Esophagus squamous epithelium (tissue), 5 donors: ENCODE measurements around the gene RALY. TPM values are rescaled to one million over a fixed set of nuclear protein-coding genes. Genes with fewer than 3 reads are reported as not detected.
A peak's percentile ranks its signal among the peaks of the same experiment; 100 is the strongest.

Experiments used
- DNase-seq: peaks from one replicate; lab custom pipeline; 2025; lab: John Stamatoyannopoulos, UW
- H3K27ac ChIP-seq, 4 donors: fragments of 200-600 bp; sonication (generic); one replicate each; pipeline ENCODE4 v1.5.1; 2016 to 2019; ENCODE audit warnings: mild to moderate bottlenecking in 1 of 4
- H3K27me3 ChIP-seq, 4 donors: fragments of 200-600 bp; sonication (generic); 1 replicate in 3 of 4; 2 replicates in 1 of 4; pipeline versions ENCODE4 v1.5.1 to v1.6.0; 2017 to 2021; ENCODE audit warnings: antibody characterized with exemption in 1 of 4
- H3K36me3 ChIP-seq, 3 donors: fragments of 200-600 bp; sonication (generic); one replicate each; pipeline ENCODE4 v1.5.1; 2016 to 2019
- H3K4me1 ChIP-seq, 3 donors: fragments of 200-600 bp; sonication (generic); one replicate each; pipeline ENCODE4 v1.5.1; 2017 to 2019
- H3K4me3 ChIP-seq, 4 donors: fragments of 200-600 bp; sonication (generic); 1 replicate in 3 of 4; 2 replicates in 1 of 4; pipeline ENCODE4 v1.5.1; 2016 to 2019; ENCODE audit warnings: mild to moderate bottlenecking in 2 of 4, moderate library complexity in 1 of 4
- H3K9me3 ChIP-seq, 3 donors: fragments of 200-600 bp; sonication (generic); one replicate each; pipeline ENCODE4 v1.5.1; 2016 to 2019
- POLR2A ChIP-seq, 4 donors: fragments of 450-650 bp; IDR thresholded peaks; one replicate each; pipeline ENCODE4 v1.6.1; 2017; ENCODE audit warnings: antibody characterized with exemption in 4 of 4, mild to moderate bottlenecking in 4 of 4, moderate library complexity in 3 of 4
- WGBS, 2 donors: methylation state at CpG; one replicate each; pipeline ENCODE4 v1.1.5; 2018; 5-methylcytosine and 5-hydroxymethylcytosine counted together
- intact Hi-C: fragments of 100-400 bp; cut with DNase I; formaldehyde crosslinking; loops from one replicate; pipeline ENCODE4 v1.15.0; 2022
- total RNA-seq, 4 donors: library from RNA; depleted of rRNA; stranded (reverse); fragments of >200 nt; gene quantifications; one replicate each; pipeline ENCODE4 v1.1.0, GENCODE V29; 2016
- TF ChIP-seq, protein P1 (sequence below), 6 experiments: fragments of 450-650 bp in 4 of 6; fragments of 200-600 bp in 2 of 6; sonication (generic) in 2 of 6; IDR thresholded peaks; one replicate each; pipeline ENCODE4 v1.5.1; 2016 to 2019; ENCODE audit warnings: antibody characterized with exemption in 6 of 6, mild to moderate bottlenecking in 4 of 6, moderate library complexity in 4 of 6
- donor health status: DM: yes; HTN: yes; CAD: no.

RALY gene
- total RNA-seq, 4 donors from 2014 or later, result 70.3 to 100 (median 88.2) TPM

DNA sequence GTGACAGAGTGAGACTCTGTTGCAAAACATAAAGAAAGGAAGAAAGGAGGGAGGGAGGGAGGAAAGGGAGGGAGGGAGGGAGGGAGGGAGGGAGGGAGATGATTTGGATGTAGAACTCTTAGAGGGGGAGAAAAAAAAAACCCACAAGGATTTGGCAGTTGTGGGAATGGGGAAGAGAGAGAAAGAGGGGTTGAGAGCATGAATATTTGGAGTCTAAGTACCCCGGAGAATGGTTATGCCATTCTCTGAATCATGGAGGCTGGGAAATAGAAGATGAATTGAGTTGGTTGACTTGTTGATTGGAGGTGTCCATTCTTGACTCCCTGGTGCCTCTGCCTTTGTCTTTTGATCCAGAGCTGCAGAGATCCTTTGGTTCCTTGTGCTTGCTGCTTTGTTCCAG lies 35.7 kb downstream of the RALY start:
- intact Hi-C loops, result no loop called here
- no peak overlapping the region for H3K27ac ChIP-seq
- TF ChIP-seq, protein P1, sequence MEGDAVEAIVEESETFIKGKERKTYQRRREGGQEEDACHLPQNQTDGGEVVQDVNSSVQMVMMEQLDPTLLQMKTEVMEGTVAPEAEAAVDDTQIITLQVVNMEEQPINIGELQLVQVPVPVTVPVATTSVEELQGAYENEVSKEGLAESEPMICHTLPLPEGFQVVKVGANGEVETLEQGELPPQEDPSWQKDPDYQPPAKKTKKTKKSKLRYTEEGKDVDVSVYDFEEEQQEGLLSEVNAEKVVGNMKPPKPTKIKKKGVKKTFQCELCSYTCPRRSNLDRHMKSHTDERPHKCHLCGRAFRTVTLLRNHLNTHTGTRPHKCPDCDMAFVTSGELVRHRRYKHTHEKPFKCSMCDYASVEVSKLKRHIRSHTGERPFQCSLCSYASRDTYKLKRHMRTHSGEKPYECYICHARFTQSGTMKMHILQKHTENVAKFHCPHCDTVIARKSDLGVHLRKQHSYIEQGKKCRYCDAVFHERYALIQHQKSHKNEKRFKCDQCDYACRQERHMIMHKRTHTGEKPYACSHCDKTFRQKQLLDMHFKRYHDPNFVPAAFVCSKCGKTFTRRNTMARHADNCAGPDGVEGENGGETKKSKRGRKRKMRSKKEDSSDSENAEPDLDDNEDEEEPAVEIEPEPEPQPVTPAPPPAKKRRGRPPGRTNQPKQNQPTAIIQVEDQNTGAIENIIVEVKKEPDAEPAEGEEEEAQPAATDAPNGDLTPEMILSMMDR (IDR thresholded peaks at IDR 0.05), result no peak
- no peak for TF ChIP-seq POLR2A (IDR thresholded peaks at IDR 0.05)
- no peaks in the 10 kb centered on the region for H3K27me3 ChIP-seq
- WGBS, 2 donors, result 77 to 91% methylated on average over 1 of the region's 1 CpG
- no peaks in the 10 kb centered on the region for H3K9me3 ChIP-seq
- peaks cover 12 to 46% (median 18%) of the 10 kb centered on the region in 3 donors for H3K4me1 ChIP-seq
- H3K4me3 ChIP-seq, result no peak overlapping the region
- DNase-seq, result no peak
- peaks cover 0 to 31% (median 4%) of the 10 kb centered on the region in 3 donors for H3K36me3 ChIP-seq

DNA sequence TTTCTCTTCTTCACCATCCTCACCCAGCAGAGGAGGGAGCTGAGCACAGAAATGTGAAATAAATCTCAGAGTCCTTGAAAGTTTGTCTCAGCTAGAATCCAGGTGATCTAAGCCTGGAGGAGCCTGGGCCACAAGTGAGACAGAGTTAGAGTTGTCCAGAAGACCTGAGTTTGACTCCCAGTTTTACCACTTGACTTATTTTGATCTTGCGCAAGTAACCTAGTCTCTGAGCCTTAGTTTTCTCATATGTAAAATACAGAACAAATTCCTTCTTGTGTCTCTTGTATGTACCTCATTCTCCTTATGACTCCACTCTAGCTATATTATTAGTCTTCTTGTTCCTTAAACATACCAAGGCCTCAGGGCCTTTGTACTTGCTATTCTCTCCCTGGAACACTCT lies 36.7 kb downstream of the RALY start:
- H3K9me3 ChIP-seq, result no peaks in the 10 kb centered on the region
- DNase-seq, result no peak
- H3K27ac ChIP-seq, result no peak overlapping the region
- 100% methylated on average over 1 of the region's 1 CpG for whole genome bisulfite sequencing, 2 donors
- peaks cover 2 to 37% (median 8%) of the 10 kb centered on the region in 3 donors for H3K4me1 ChIP-seq
- no peak for TF ChIP-seq POLR2A (IDR thresholded peaks at IDR 0.05)
- TF ChIP-seq, protein P1 (IDR thresholded peaks at IDR 0.05), result no peak
- H3K36me3 ChIP-seq, result peaks cover 0 to 34% (median 4%) of the 10 kb centered on the region in 3 donors
- no peaks in the 10 kb centered on the region for H3K27me3 ChIP-seq
- intact Hi-C loops, result no loop called here
- no peak overlapping the region for H3K4me3 ChIP-seq

- DNase-seq, result no peak
- Histone ChIP-seq H3K27me3 (no peaks in the 10 kb centered on the region), H3K4me3 (no peak overlapping the region), H3K27ac (no peak overlapping the region), H3K4me1 (peaks cover 4 to 41% (median 9%) of the 10 kb centered on the region in 3 donors), H3K9me3 (no peaks in the 10 kb centered on the region), H3K36me3 (peaks cover 0 to 34% (median 4%) of the 10 kb centered on the region in 3 donors)
- TF ChIP-seq, protein P1 (IDR thresholded peaks at IDR 0.05), result no peak
- no peak for TF ChIP-seq POLR2A (IDR thresholded peaks at IDR 0.05)
- intact Hi-C loops, result no loop called here
- 90 to 100% methylated on average over 4 of the region's 4 CpGs for WGBS, 2 donors
These were observed 40.2 kb downstream of the RALY start for GRCh38 chr20:34033903-34034302.

- H3K9me3 ChIP-seq, result no peaks in the 10 kb centered on the region
- WGBS, 2 donors, result 40 to 48% methylated on average over 2 to 4 of the region's 4 CpGs
- H3K36me3 ChIP-seq, result peaks cover 0 to 25% (median 4%) of the 10 kb centered on the region in 3 donors
- TF ChIP-seq POLR2A (IDR thresholded peaks at IDR 0.05), result no peak
- TF ChIP-seq, protein P1 (IDR thresholded peaks at IDR 0.05), result no peak
- H3K4me3 ChIP-seq, result no peak overlapping the region
- no peak for DNase-seq
- no peaks in the 10 kb centered on the region for H3K27me3 ChIP-seq
- intact Hi-C loops, result no loop called here
- H3K4me1 ChIP-seq, result peaks cover 4 to 61% (median 9%) of the 10 kb centered on the region in 3 donors
- H3K27ac ChIP-seq, result no peak overlapping the region
These were observed 43.4 kb downstream of the RALY start for GRCh38 chr20:34037121-34037520.

GRCh38 chr20:34037767-34038166 lies 44.1 kb downstream of the RALY start:
- Histone ChIP-seq H3K27me3 (no peaks in the 10 kb centered on the region), H3K4me3 (no peak overlapping the region), H3K9me3 (no peaks in the 10 kb centered on the region), H3K36me3 (peaks cover 0 to 19% (median 4%) of the 10 kb centered on the region in 3 donors), H3K27ac (peak overlapping the region in 1 of 4 donors; percentile 6), H3K4me1 (peaks cover 4 to 67% (median 9%) of the 10 kb centered on the region in 3 donors)
- no peak for DNase-seq
- WGBS, 2 donors, result 85 to 94% methylated on average over 2 of the region's 2 CpGs
- TF ChIP-seq, protein P1 (IDR thresholded peaks at IDR 0.05), result no peak
- TF ChIP-seq POLR2A (IDR thresholded peaks at IDR 0.05), result no peak
- intact Hi-C loops, result no loop called here
